Measurements from ENCODE around the gene GOLGA2. TPM values are rescaled to one million over a fixed set of nuclear protein-coding genes. Genes with fewer than 3 reads are reported as not detected.

Gene GOLGA2
- total and polyA plus RNA-seq, 2 of the 4 experiments (the other 2 are of a cell fraction), result 118 to 146 TPM

- Histone ChIP-seq H3K4me2 (ENCODE audit: low read depth, low read length) (no peak overlapping the region), H2AK5ac (ENCODE audit: low read depth, low read length) (no peak overlapping the region), H3K4me3 (ENCODE audit: insufficient read depth, low read depth, low read length) (no peak overlapping the region), H3K9me1 (ENCODE audit: insufficient read depth, low read length) (no peaks in the 10 kb centered on the region), H3K27me3 (ENCODE audit: control insufficient read depth, insufficient read depth, low read length) (no peaks in the 10 kb centered on the region), H3K23ac (ENCODE audit: low read depth, low read length) (no peak overlapping the region), H3K27ac (ENCODE audit: insufficient read depth, low read length) (no peak overlapping the region), H4K91ac (ENCODE audit: insufficient read depth, low read depth, low read length) (no peak overlapping the region), H2BK15ac (ENCODE audit: low read depth, low read length) (no peak overlapping the region), H3K79me1 (ENCODE audit: low read depth in 1 of 2, low read length in 2 of 2) (peaks cover 5% of the 10 kb centered on the region in 2 experiments; a peak in 1 of 4 replicates), H3K9me3 (ENCODE audit: control insufficient read depth, insufficient read depth, low read length) (no peaks in the 10 kb centered on the region), H3K4ac (ENCODE audit: low read depth, low read length) (no peak overlapping the region), H2BK5ac (ENCODE audit: low read depth, low read length, poor library complexity, severe bottlenecking) (no peak overlapping the region), H3K18ac (ENCODE audit: low read depth, low read length) (no peak overlapping the region), H2AFZ (replicated peaks; ENCODE audit: low read length, poor library complexity) (no peak overlapping the region), H4K8ac (ENCODE audit: low read depth in 2 of 2, low read length in 2 of 2) (no peak overlapping the region), H3K36me3 (ENCODE audit: control insufficient read depth, insufficient read depth, low read length) (peaks cover 73% of the 10 kb centered on the region), H4K5ac (ENCODE audit: low read depth, low read length) (no peak overlapping the region), H3K9ac (ENCODE audit: low read depth, low read length) (no peak overlapping the region), H3K56ac (ENCODE audit: extremely low read depth, insufficient read depth, low read length) (no peak overlapping the region), H2BK120ac (ENCODE audit: low read depth, low read length) (no peak overlapping the region), H4K20me1 (ENCODE audit: insufficient read depth, low read length) (peaks cover 12% of the 10 kb centered on the region), H2AK9ac (replicated peaks; ENCODE audit: low read depth, low read length, poor library complexity) (no peak overlapping the region), H3K14ac (replicated peaks; ENCODE audit: low read depth, low read length) (no peak overlapping the region), H2BK20ac (ENCODE audit: low read depth, low read length) (no peak overlapping the region), H3K4me1 (ENCODE audit: control insufficient read depth, insufficient read depth, low read length) (no peaks in the 10 kb centered on the region)
- dilution Hi-C loops (cut with HindIII; ENCODE audit: low sequenced_read_pairs, unreplicated experiment) (no loop called here), in situ Hi-C loops (cut with MboI; ENCODE audit: low sequenced_read_pairs) (no loop called here), intact Hi-C loops (cut with micrococcal nuclease) (no loop called here)
- no CpG with 5 or more reads among the region's 6 CpGs for WGBS, 2 experiments (ENCODE audit: extremely low coverage in 2 of 2, insufficient read length in 1 of 2)
- no peak for TF ChIP-seq CHD1 (IDR thresholded peaks at IDR 0.05; ENCODE audit: low read depth, low read length)
- no peak for TF ChIP-seq MAZ (IDR thresholded peaks at IDR 0.05; ENCODE audit: borderline replicate concordance, low read depth, low read length)
- TF ChIP-seq MXI1 (IDR thresholded peaks at IDR 0.05; ENCODE audit: borderline replicate concordance, low read depth, low read length), result no peak
- TF ChIP-seq POLR2A (IDR thresholded peaks at IDR 0.05; ENCODE audit: low read depth, low read length), result no peak
- TF ChIP-seq ELK1 (IDR thresholded peaks at IDR 0.05; ENCODE audit: borderline replicate concordance, low read depth, low read length), result no peak
- TF ChIP-seq NFE2L2 (IDR thresholded peaks at IDR 0.05; ENCODE audit: low read depth, low read length), result no peak
- no peak for TF ChIP-seq CEBPB (IDR thresholded peaks at IDR 0.05; ENCODE audit: low read depth, low read length)
- no peak for TF ChIP-seq RAD21 (IDR thresholded peaks at IDR 0.05; ENCODE audit: low read length)
- DNase-seq (no peak), ATAC-seq (ENCODE audit: low read depth) (no peak)
- BruUV-seq (replicated peaks), result no TSS peak
- ChIA-PET CTCF (no interaction called here), POLR2A (ENCODE audit: unreplicated experiment) (no interaction called here)
These were observed 17.5 kb downstream of the GOLGA2 start for GRCh38 chr9:128258326-128258725.
